Endothelial cell of umbilical vein (primary cell): ENCODE data around the gene SFMBT2. TPM values are rescaled to one million over a fixed set of nuclear protein-coding genes. Genes with fewer than 3 reads are reported as not detected.

Experiments used
- Bru-seq: library from RNA; stranded (reverse); fragments of 400-500 nt; gene quantifications from one replicate; lab custom pipeline; 2021; lab: Mats Ljungman, UMichigan
- BruChase-seq, 2 experiments: library from RNA; stranded (reverse); fragments of 400-500 nt; gene quantifications; one replicate each; lab custom pipeline; 2021; lab: Mats Ljungman, UMichigan
- BruUV-seq: library from RNA; stranded (reverse); fragments of 400-500 nt; replicated peaks from 2 replicates; lab custom pipeline; 2021; lab: Mats Ljungman, UMichigan
- CTCF ChIA-PET: fragments of 300-600, 350-600 bp; sonication (Branson Sonifier 250); formaldehyde crosslinking; loops from one replicate; lab custom pipeline; 2021; ENCODE audit warnings: antibody characterized with exemption, inconsistent platforms; lab: Charles Lee
- POLR2A ChIA-PET: fragments of 300-600, 350-600 bp; sonication (Branson Sonifier 250); formaldehyde crosslinking; loops from one replicate; lab custom pipeline; 2021; ENCODE audit warnings: antibody characterized with exemption, inconsistent platforms; lab: Charles Lee
- DNase-seq: peaks from one replicate; pipeline ENCODE4 v3.0.0-alpha.2; 2011; ENCODE audit warnings: low read depth, low spot score
- FAIRE-seq: peaks from 2 replicates; lab custom pipeline; 2011; peaks lifted over from hg19 to GRCh38; lab: Jason Lieb, UNC
- H2AFZ ChIP-seq: 2 replicates; pipeline ENCODE4 v1.6.0; 2012; ENCODE audit warnings: low read depth, low read length, control low read depth, inconsistent platforms
- H3K27ac ChIP-seq: 2 replicates; pipeline ENCODE4 v1.5.1; 2011; ENCODE audit warnings: low read depth, mild to moderate bottlenecking, control low read depth, low read length, moderate library complexity; ENCODE audit not compliant: insufficient read depth
- H3K27me3 ChIP-seq, 2 experiments: 2 replicates each; pipeline versions ENCODE4 v1.6.0 to v1.6.1; 2011; ENCODE audit warnings: low read length in 2 of 2, mixed read lengths in 1 of 2; ENCODE audit not compliant: control insufficient read depth in 2 of 2, insufficient read depth in 2 of 2
- H3K36me3 ChIP-seq, 2 experiments: 2 replicates in 1 of 2; 3 replicates in 1 of 2; pipeline ENCODE4 v1.5.1; 2011; ENCODE audit warnings: low read length in 2 of 2, mild to moderate bottlenecking in 1 of 2, moderate library complexity in 1 of 2; ENCODE audit not compliant: control insufficient read depth in 2 of 2, insufficient read depth in 2 of 2; ENCODE audit errors: extremely low read depth in 1 of 2
- H3K4me1 ChIP-seq: 3 replicates; pipeline ENCODE4 v1.5.1; 2011; ENCODE audit warnings: mild to moderate bottlenecking, low read length; ENCODE audit not compliant: control insufficient read depth, insufficient read depth; ENCODE audit errors: extremely low read depth
- H3K4me2 ChIP-seq: 2 replicates; pipeline ENCODE4 v1.6.1; 2011; ENCODE audit warnings: low read length, control low read depth, mixed read lengths; ENCODE audit not compliant: insufficient read depth
- H3K4me3 ChIP-seq, 3 experiments: fragments of 200-600 bp in 1 of 3; sonication (generic), shearing (Covaris generic) in 1 of 3; replicated peaks in 1 of 3; 2 replicates each; pipeline ENCODE4 v1.5.1; 2011 to 2016; ENCODE audit warnings: control low read depth in 3 of 3, low read length in 3 of 3, mild to moderate bottlenecking in 2 of 3, inconsistent platforms in 1 of 3, low read depth in 1 of 3, moderate library complexity in 1 of 3; ENCODE audit not compliant: insufficient read depth in 1 of 3
- H3K79me2 ChIP-seq: 2 replicates; pipeline ENCODE4 v1.6.0; 2012; ENCODE audit warnings: low read length, inconsistent platforms; ENCODE audit not compliant: control insufficient read depth, insufficient read depth
- H3K9ac ChIP-seq: replicated peaks from 2 replicates; pipeline ENCODE3; 2011; ENCODE audit warnings: low read length, control low read depth; ENCODE audit not compliant: insufficient read depth; ENCODE audit errors: extremely low read depth
- H3K9me1 ChIP-seq: replicated peaks from 3 replicates; pipeline ENCODE4 v1.6.0; 2011; ENCODE audit warnings: mild to moderate bottlenecking, low read length; ENCODE audit not compliant: control insufficient read depth, insufficient read depth; ENCODE audit errors: extremely low read depth
- H3K9me3 ChIP-seq: replicated peaks from 2 replicates; pipeline ENCODE4 v1.5.1; 2012; ENCODE audit warnings: low read length, inconsistent platforms; ENCODE audit not compliant: control insufficient read depth, insufficient read depth
- H4K20me1 ChIP-seq: replicated peaks from 2 replicates; pipeline ENCODE3; 2011; ENCODE audit warnings: mild to moderate bottlenecking, low read length; ENCODE audit not compliant: control insufficient read depth, insufficient read depth; ENCODE audit errors: extremely low read depth
- EZH2 ChIP-seq: IDR thresholded peaks from 2 replicates; pipeline ENCODE4 v1.6.1; 2012; ENCODE audit warnings: borderline replicate concordance, low read depth, mild to moderate bottlenecking, moderate library complexity, low read length, inconsistent platforms; ENCODE audit not compliant: severe bottlenecking
- FOS ChIP-seq: IDR thresholded peaks from 2 replicates; pipeline ENCODE4 v1.6.1; 2011; ENCODE audit warnings: mild to moderate bottlenecking, low read length, moderate library complexity, borderline replicate concordance; ENCODE audit not compliant: insufficient read depth
- GATA2 ChIP-seq: IDR thresholded peaks from 2 replicates; pipeline ENCODE4 v1.7.0; 2011; ENCODE audit warnings: low read depth, mild to moderate bottlenecking, moderate library complexity, mixed read lengths, low read length; ENCODE audit not compliant: insufficient read length, insufficient read depth
- JUN ChIP-seq: IDR thresholded peaks from 2 replicates; pipeline ENCODE4 v1.6.1; 2011; ENCODE audit warnings: borderline replicate concordance, low read depth; ENCODE audit not compliant: insufficient read length, insufficient read depth
- MYC ChIP-seq: IDR thresholded peaks from one replicate; pipeline ENCODE4 v1.6.1; 2011; ENCODE audit warnings: mild to moderate bottlenecking, low read depth, low read length
- POLR2A ChIP-seq: IDR thresholded peaks from 2 replicates; pipeline ENCODE4 v1.6.1; 2012; ENCODE audit warnings: low read depth, mild to moderate bottlenecking, control low read depth, low read length
- POLR2AphosphoS5 ChIP-seq: IDR thresholded peaks from 2 replicates; pipeline ENCODE4 v1.6.1; 2012; ENCODE audit warnings: low read depth, mild to moderate bottlenecking, control low read depth, low read length, moderate library complexity; ENCODE audit not compliant: insufficient read depth
- dilution Hi-C: fragments of 300-500 bp; cut with MboI; formaldehyde crosslinking; loops from one replicate; pipeline ENCODE4 v1.15.0; 2019; ENCODE audit warnings: low sequenced_read_pairs; ENCODE audit not compliant: extremely low pct_ligation_motif_present
- intact Hi-C: fragments of 100-400 bp; cut with micrococcal nuclease; formaldehyde crosslinking; loops from one replicate; pipeline ENCODE4 v1.10.0; 2022
- long read RNA-seq: library from polyadenylated mRNA; stranded (forward); transcript quantifications from one replicate; pipeline ENCODE4 v2.0.0, GENCODE V29; 2021
- polyA minus RNA-seq, 3 experiments: library from RNA; depleted of rRNA, polyadenylated mRNA; stranded (reverse); fragments of >200 nt; gene quantifications; 1 replicate in 1 of 3; 2 replicates in 2 of 3; pipeline ENCODE4 v1.2.3, GENCODE V29; 2011
- polyA plus RNA-seq, 4 experiments: library from polyadenylated mRNA; depleted of rRNA in 3 of 4; stranded (reverse) in 3 of 4; unstranded in 1 of 4; fragments of >200 nt; gene quantifications; 2 replicates each; pipeline versions ENCODE4 v1.2.1 to v1.2.3, GENCODE V29; 2011 to 2012; ENCODE audit warnings: missing spikeins in 1 of 4
- total RNA-seq: library from RNA; stranded (reverse); gene quantifications from 2 replicates; pipeline ENCODE4 v1.2.3, GENCODE V29; 2021
- TF ChIP-seq, protein P1 (sequence below), 2 donors: IDR thresholded peaks; 1 replicate in 1 of 2; 2 replicates in 1 of 2; pipeline ENCODE4 v1.5.1; 2011; ENCODE audit warnings: low read length in 2 of 2, mild to moderate bottlenecking in 2 of 2, moderate library complexity in 2 of 2, control low read depth in 1 of 2, inconsistent platforms in 1 of 2, low read depth in 1 of 2; ENCODE audit not compliant: insufficient read depth in 1 of 2; ENCODE audit errors: extremely low read depth in 1 of 2
- TF ChIP-seq, protein P2 (sequence below): IDR thresholded peaks from 2 replicates; pipeline ENCODE4 v1.6.1; 2011; ENCODE audit not compliant: insufficient read depth, insufficient read length

The SFMBT2 gene
- total RNA-seq: 0.44 and 0.64 TPM in 2 replicates
- 0.08 and 0.14 TPM in 2 replicates for polyA plus RNA-seq
- polyA plus RNA-seq (2011; cell fraction: cytosol; rRNA removed): 0.08 TPM in 2 replicates
- polyA plus RNA-seq (2011; cell fraction: nucleus; rRNA removed): 0.47 and 0.56 TPM in 2 replicates
- 0.16 and 0.20 TPM in 2 replicates for polyA plus RNA-seq (2012)
- 0.74 and 1.6 TPM in 2 replicates for polyA minus RNA-seq
- 12.3 TPM for polyA minus RNA-seq (2011; cell fraction: cytosol; rRNA and poly(A)+ RNA removed)
- 1.3 and 1.6 TPM in 2 replicates for polyA minus RNA-seq (2011; cell fraction: nucleus; rRNA and poly(A)+ RNA removed)
- Bru-seq, nascent RNA: percentile 33 among the genes with signal in this experiment
- BruChase-seq, experiment 1, labeled RNA remaining after a 6-hour chase: percentile 22 among the genes with signal in this experiment
- percentile 25 among the genes with signal in this experiment for BruChase-seq, experiment 2, labeled RNA remaining after a 2-hour chase
- long read RNA-seq: 0 reads

DNA sequence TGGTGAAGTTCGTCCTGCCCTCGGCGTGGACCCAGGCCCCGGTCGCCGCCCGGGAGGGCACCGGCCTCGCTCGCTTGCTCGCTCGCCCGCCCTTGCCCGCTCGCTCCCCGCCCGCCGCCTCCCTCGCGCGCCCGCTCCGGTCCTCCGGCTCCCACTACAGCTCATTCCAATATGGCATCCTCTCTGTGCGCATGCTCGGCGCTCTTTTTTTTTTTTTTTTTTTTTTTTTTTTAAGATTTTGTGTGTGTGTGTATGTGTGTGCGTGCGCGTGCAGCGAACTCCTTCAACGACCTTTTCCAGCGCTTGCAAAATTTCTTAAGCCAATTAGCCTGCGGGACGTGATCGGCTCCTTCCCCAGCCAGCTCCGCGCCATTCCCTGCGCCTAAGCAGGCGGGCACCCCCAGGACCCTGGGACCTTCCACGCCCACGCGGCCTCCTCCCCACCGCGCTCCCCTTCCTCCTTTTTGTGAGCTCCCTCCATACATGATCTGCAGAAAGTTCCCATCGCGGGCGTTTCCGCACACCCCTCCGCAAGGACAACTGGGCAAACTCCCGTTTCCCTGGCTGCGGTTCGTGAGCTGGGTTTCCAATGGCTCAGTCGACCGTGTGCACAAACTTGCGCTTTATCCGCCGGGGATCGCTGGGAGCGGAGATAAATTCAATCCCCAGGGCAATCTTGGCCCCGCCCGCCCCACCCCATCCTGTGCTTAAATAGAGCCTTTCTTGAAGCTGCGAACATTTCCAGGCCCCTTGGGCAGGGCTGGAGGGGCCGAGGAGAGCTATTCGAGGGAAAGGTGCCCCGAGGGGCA is at the start of gene SFMBT2:
TSS of gene SFMBT2 (minus strand) at position 173 of the 809 bp plus-strand sequence. CDS start 29,136 bp downstream, outside the sequence.
- Histone ChIP-seq H3K4me1 (peaks cover 26% of the 10 kb centered on the region), H3K4me2 (peak within 1 kb of the TSS; percentile 87), H3K9ac (no peak within 1 kb of the TSS), H4K20me1 (no peaks in the 10 kb centered on the region), H3K9me3 (no peaks in the 10 kb centered on the region), H3K27ac (no peak within 1 kb of the TSS), H3K9me1 (no peaks in the 10 kb centered on the region), H3K36me3 (no peaks in the 10 kb centered on the region), H3K27me3 (peaks cover 55 to 76% of the 10 kb centered on the region in 2 experiments), H2AFZ (peak within 1 kb of the TSS; percentile 60), H3K4me3 (peak within 1 kb of the TSS; percentile 23 to 51 (median 30)), H3K79me2 (no peaks in the 10 kb centered on the region)
- CTCF ChIA-PET: interaction anchor here (0.6 to 2.3 kb wide), 13 partner anchors 10 to 996 kb away, joined by 3 to 10 read pairs (median 4); no protein-coding TSS in a partner anchor
- BruUV-seq: no TSS peak
- TF ChIP-seq, protein P1, sequence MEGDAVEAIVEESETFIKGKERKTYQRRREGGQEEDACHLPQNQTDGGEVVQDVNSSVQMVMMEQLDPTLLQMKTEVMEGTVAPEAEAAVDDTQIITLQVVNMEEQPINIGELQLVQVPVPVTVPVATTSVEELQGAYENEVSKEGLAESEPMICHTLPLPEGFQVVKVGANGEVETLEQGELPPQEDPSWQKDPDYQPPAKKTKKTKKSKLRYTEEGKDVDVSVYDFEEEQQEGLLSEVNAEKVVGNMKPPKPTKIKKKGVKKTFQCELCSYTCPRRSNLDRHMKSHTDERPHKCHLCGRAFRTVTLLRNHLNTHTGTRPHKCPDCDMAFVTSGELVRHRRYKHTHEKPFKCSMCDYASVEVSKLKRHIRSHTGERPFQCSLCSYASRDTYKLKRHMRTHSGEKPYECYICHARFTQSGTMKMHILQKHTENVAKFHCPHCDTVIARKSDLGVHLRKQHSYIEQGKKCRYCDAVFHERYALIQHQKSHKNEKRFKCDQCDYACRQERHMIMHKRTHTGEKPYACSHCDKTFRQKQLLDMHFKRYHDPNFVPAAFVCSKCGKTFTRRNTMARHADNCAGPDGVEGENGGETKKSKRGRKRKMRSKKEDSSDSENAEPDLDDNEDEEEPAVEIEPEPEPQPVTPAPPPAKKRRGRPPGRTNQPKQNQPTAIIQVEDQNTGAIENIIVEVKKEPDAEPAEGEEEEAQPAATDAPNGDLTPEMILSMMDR (IDR thresholded peaks at IDR 0.05; ENCODE audit: extremely low read depth in 1 of 2, insufficient read depth in 1 of 2, low read depth in 1 of 2, low read length in 2 of 2): no peak
- no peak for TF ChIP-seq FOS
- TF ChIP-seq EZH2: no peak
- TF ChIP-seq, protein P2, sequence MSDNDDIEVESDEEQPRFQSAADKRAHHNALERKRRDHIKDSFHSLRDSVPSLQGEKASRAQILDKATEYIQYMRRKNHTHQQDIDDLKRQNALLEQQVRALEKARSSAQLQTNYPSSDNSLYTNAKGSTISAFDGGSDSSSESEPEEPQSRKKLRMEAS: no peak
- no peak for TF ChIP-seq GATA2
- no peak for TF ChIP-seq POLR2A
- TF ChIP-seq MYC: no peak
- TF ChIP-seq JUN: no peak
- TF ChIP-seq POLR2AphosphoS5: no peak
- POLR2A ChIA-PET: interaction anchor here (0.6 kb wide), 2 partner anchors 1233 to 1267 kb away, joined by 3 to 7 read pairs; no protein-coding TSS in a partner anchor
- peak; percentile 12 for FAIRE-seq
- dilution Hi-C loops: no loop called here
- intact Hi-C loops: loop anchor here (2.0 to 10.0 kb wide), 3 partner anchors 490 to 1894 kb away; no protein-coding TSS in a partner anchor
- DNase-seq: peak; percentile 65
